22Rv1 (cell line): Measurements from ENCODE around the gene HEMK1.

Source experiments
- ZFX ChIP-seq: fragments of 450-650 bp; IDR thresholded peaks from 2 replicates; pipeline ENCODE4 v1.6.1; 2017; ENCODE audit warnings: antibody characterized with exemption, borderline replicate concordance
- TF ChIP-seq, protein P1 (sequence below): fragments of 450-650 bp; IDR thresholded peaks from 2 replicates; pipeline ENCODE4 v1.5.1; 2017; ENCODE audit warnings: mild to moderate bottlenecking

DNA sequence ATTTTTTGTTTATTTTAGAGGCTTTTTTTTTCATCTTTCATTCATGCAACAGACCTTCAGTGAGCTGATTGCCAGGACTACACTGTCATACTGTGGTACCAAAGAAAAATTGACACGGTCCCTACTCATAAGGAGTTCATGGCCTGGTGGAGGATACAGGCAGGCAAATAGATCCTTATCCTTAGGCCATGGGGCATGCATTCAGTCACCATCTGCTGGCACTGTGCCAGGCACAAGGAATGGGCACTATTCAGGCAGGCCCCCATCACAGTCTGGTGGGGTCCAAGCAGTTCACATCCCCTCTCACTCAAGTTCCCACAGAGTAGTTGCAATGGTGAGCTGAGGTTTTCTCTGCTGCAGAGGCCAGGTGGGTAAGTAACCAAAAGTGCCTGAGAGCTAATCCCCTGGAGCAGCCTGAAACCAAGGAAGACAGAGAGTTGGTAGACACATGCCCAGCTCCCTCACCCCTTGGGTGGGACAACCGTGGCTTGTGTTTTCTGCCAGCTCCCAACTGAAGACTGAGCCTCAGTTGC is 25.0 kb downstream of the HEMK1 start:
- TF ChIP-seq, protein P1, sequence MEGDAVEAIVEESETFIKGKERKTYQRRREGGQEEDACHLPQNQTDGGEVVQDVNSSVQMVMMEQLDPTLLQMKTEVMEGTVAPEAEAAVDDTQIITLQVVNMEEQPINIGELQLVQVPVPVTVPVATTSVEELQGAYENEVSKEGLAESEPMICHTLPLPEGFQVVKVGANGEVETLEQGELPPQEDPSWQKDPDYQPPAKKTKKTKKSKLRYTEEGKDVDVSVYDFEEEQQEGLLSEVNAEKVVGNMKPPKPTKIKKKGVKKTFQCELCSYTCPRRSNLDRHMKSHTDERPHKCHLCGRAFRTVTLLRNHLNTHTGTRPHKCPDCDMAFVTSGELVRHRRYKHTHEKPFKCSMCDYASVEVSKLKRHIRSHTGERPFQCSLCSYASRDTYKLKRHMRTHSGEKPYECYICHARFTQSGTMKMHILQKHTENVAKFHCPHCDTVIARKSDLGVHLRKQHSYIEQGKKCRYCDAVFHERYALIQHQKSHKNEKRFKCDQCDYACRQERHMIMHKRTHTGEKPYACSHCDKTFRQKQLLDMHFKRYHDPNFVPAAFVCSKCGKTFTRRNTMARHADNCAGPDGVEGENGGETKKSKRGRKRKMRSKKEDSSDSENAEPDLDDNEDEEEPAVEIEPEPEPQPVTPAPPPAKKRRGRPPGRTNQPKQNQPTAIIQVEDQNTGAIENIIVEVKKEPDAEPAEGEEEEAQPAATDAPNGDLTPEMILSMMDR = no peak
- no peak for TF ChIP-seq ZFX
